ENCODE measurements around the gene CTNND2. TPM values are rescaled to one million over a fixed set of nuclear protein-coding genes. Genes with fewer than 3 reads are reported as not detected.

CTNND2 gene
- total RNA-seq, 1 experiment from 2014 or later: 7.0 TPM

DNA sequence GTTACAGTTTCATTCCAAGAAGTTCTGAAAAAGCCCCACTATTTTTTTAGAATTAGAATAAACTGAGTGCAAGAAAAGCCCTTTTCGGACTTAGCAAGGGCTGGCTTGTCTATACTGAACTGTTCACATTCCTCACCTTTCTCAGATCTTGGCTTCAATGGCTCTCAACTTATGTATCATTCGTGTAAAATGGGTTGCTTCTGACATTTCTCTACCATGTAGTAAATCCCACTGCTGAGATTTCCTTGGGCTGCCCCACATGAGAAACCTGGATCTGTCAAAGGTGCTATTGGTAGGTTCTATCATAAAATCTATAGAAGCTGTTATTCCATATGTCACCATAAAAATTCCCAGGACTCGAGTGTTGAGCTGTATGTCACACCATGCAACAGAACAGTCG, 454.3 kb downstream of the CTNND2 start:
- no peak overlapping the region for H3K18ac ChIP-seq (ENCODE audit: insufficient read length, low read depth, low read length)
- peaks cover 5% of the 10 kb centered on the region for H3K23me2 ChIP-seq (ENCODE audit: insufficient read length, low read depth, low read length, poor library complexity, severe bottlenecking)
- no peak overlapping the region for H2AK5ac ChIP-seq (ENCODE audit: insufficient read length, low read length)
- H2BK20ac ChIP-seq (ENCODE audit: low read depth, low read length, poor library complexity, severe bottlenecking): no peak overlapping the region
- no peaks in the 10 kb centered on the region for H3K9me3 ChIP-seq (ENCODE audit: control insufficient read depth, low read depth, low read length)
- H3K27ac ChIP-seq (ENCODE audit: insufficient read length, low read depth, low read length): no peak overlapping the region
- no peaks in the 10 kb centered on the region for H3K9me3 Mint-ChIP-seq
- no peak overlapping the region for H2AFZ ChIP-seq (ENCODE audit: low read length)
- no peak overlapping the region for H3K4me2 ChIP-seq (ENCODE audit: insufficient read depth, insufficient read length, low read length)
- H3T11ph ChIP-seq (ENCODE audit: low read length): no peak overlapping the region
- H2BK120ac ChIP-seq (ENCODE audit: low read depth, low read length, poor library complexity, severe bottlenecking): no peak overlapping the region
- TF ChIP-seq, protein P1, sequence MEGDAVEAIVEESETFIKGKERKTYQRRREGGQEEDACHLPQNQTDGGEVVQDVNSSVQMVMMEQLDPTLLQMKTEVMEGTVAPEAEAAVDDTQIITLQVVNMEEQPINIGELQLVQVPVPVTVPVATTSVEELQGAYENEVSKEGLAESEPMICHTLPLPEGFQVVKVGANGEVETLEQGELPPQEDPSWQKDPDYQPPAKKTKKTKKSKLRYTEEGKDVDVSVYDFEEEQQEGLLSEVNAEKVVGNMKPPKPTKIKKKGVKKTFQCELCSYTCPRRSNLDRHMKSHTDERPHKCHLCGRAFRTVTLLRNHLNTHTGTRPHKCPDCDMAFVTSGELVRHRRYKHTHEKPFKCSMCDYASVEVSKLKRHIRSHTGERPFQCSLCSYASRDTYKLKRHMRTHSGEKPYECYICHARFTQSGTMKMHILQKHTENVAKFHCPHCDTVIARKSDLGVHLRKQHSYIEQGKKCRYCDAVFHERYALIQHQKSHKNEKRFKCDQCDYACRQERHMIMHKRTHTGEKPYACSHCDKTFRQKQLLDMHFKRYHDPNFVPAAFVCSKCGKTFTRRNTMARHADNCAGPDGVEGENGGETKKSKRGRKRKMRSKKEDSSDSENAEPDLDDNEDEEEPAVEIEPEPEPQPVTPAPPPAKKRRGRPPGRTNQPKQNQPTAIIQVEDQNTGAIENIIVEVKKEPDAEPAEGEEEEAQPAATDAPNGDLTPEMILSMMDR (conservative IDR thresholded peaks at IDR 0.05): no peak
- no peak overlapping the region for H3K23ac ChIP-seq (ENCODE audit: insufficient read length, low read depth, low read length)
- peaks cover 2% of the 10 kb centered on the region; the same call in 1 of the 2 replicates for H3K27me3 Mint-ChIP-seq (ENCODE audit: low read depth)
- no peak overlapping the region for H3K56ac ChIP-seq (ENCODE audit: insufficient read length, low read depth, low read length)
- H2BK12ac ChIP-seq (ENCODE audit: insufficient read length, low read depth, low read length): no peak overlapping the region
- no peak overlapping the region for H4K5ac ChIP-seq (ENCODE audit: insufficient read length, low read depth, low read length)
- H3K4ac ChIP-seq (ENCODE audit: low read depth, low read length): no peak overlapping the region
- H3K27ac Mint-ChIP-seq: no peak overlapping the region
- no peaks in the 10 kb centered on the region for H4K20me1 ChIP-seq (ENCODE audit: control insufficient read depth, insufficient read depth, insufficient read length)
- no peak overlapping the region for H2BK15ac ChIP-seq (ENCODE audit: low read depth, low read length)
- no peak overlapping the region for H4K8ac ChIP-seq (replicated peaks; ENCODE audit: insufficient read length, low read depth, low read length)
- DNase-seq: no peak
- no peaks in the 10 kb centered on the region for H3K79me1 ChIP-seq (ENCODE audit: insufficient read depth, low read depth, low read length, poor library complexity, severe bottlenecking)
- H3K4me3 Mint-ChIP-seq: no peak overlapping the region
- H4K91ac ChIP-seq (ENCODE audit: insufficient read length, low read depth, low read length): no peak overlapping the region
- H3K36me3 Mint-ChIP-seq (ENCODE audit: insufficient read depth in 1 of 3, low read depth in 3 of 3): no peaks in the 10 kb centered on the region
- peaks cover 3 to 14% of the 10 kb centered on the region in 2 experiments; a peak in 3 of 4 replicates for H3K4me1 Mint-ChIP-seq
- no peak overlapping the region for H3K9ac ChIP-seq (ENCODE audit: extremely low read depth, insufficient read length, low read length)
- no CpG with 5 or more reads among the region's 4 CpGs for WGBS (ENCODE audit: extremely low coverage, insufficient read length, low lambda C conversion rate)
- no peak overlapping the region for H3K14ac ChIP-seq (ENCODE audit: insufficient read depth, low read length)
- no peaks in the 10 kb centered on the region for H3K79me2 ChIP-seq (ENCODE audit: insufficient read depth, low read length)
- H3K27me3 ChIP-seq (ENCODE audit: insufficient read depth, low read length): no peaks in the 10 kb centered on the region
- no peak overlapping the region for H2BK5ac ChIP-seq (ENCODE audit: insufficient read length, low read length)
- H3K4me1 ChIP-seq (ENCODE audit: insufficient read depth, low read length): no peaks in the 10 kb centered on the region; the same call in 1 of the 2 replicates
